ENCODE data around the gene DENND1A. TPM values are rescaled to one million over a fixed set of nuclear protein-coding genes. Genes with fewer than 3 reads are reported as not detected.

Gene DENND1A
- total and polyA plus RNA-seq, 2 experiments from 2014 or later = 13.1 to 28.7 TPM

DNA sequence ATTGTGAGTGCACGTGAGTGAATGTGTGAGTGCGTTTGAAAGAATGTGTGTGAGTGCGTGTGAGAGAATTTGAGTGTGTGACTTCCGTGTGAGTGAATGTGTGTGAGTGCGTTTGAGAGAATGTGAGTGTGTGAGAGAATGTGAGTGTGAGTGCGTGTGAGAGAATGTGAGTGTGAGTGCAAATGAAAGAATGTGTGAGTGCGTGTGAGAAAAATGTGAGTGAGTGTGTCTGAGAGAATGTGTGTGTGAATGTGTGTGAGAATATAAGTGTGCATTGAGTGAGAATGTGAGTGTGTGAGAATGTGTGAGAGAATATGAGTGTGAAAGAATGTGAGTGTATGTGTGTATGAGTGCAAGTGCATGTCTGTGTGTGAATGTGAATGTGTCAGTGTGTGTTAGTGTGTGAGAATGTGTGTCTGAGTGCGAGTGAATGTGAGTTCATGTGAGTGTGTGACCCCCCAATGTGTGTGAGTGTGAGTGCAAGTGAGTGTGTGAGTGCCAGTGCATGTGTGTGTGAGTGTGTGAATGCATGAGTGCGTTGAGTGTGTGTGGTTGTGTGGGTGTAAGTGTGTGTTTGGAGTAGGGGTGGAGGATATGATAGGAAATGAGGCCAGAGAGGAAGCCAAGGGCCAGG, 43.8 kb upstream of the DENND1A start:
- DNase-seq (ENCODE audit: low spot score) (no peak), ATAC-seq (no peak)
- Histone ChIP-seq H3F3A (replicated peaks; ENCODE audit: low read depth) (peaks cover 22% of the 10 kb centered on the region), H3K4me2 (no peak overlapping the region), H3K4me3 (no peak overlapping the region), H3K27me3 (ENCODE audit: insufficient read depth) (no peaks in the 10 kb centered on the region), H3K36me3 (ENCODE audit: insufficient read depth) (peaks cover 3% of the 10 kb centered on the region; the same call in 1 of the 2 replicates), H4K20me1 (replicated peaks; ENCODE audit: insufficient read depth) (no peaks in the 10 kb centered on the region), H3K27ac (ENCODE audit: low read depth) (no peak overlapping the region), H2AFZ (no peak overlapping the region), H3K4me1 (ENCODE audit: insufficient read depth) (no peaks in the 10 kb centered on the region), H3K79me2 (replicated peaks; ENCODE audit: insufficient read depth) (no peaks in the 10 kb centered on the region), H3K9me2 (ENCODE audit: insufficient read depth) (peaks cover 13% of the 10 kb centered on the region)
- Mint-ChIP-seq H3K27ac (no peak overlapping the region), H3K36me3 (ENCODE audit: low read depth) (no peaks in the 10 kb centered on the region), H3K9me3 (no peaks in the 10 kb centered on the region), H3K4me1 (no peaks in the 10 kb centered on the region), H3K4me3 (no peak overlapping the region), H3K27me3 (ENCODE audit: insufficient read depth, low read depth, poor library complexity) (no peaks in the 10 kb centered on the region)
- TF ChIP-seq, protein P1, sequence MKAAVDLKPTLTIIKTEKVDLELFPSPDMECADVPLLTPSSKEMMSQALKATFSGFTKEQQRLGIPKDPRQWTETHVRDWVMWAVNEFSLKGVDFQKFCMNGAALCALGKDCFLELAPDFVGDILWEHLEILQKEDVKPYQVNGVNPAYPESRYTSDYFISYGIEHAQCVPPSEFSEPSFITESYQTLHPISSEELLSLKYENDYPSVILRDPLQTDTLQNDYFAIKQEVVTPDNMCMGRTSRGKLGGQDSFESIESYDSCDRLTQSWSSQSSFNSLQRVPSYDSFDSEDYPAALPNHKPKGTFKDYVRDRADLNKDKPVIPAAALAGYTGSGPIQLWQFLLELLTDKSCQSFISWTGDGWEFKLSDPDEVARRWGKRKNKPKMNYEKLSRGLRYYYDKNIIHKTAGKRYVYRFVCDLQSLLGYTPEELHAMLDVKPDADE (IDR thresholded peaks at IDR 0.05) = no peak
- TF ChIP-seq EZH2phosphoT487 (IDR thresholded peaks at IDR 0.05; ENCODE audit: unreplicated experiment) (no peak), EZH2 (IDR thresholded peaks at IDR 0.05; ENCODE audit: low read depth, unreplicated experiment) (no peak), CREB1 (CRISPR knock-in tag; IDR thresholded peaks at IDR 0.05; ENCODE audit: low read depth) (no peak), ZNF331 (CRISPR knock-in tag; IDR thresholded peaks at IDR 0.05; ENCODE audit: low read depth) (no peak), POLR2AphosphoS5 (IDR thresholded peaks at IDR 0.05; ENCODE audit: low read depth) (no peak), ZNF114 (CRISPR knock-in tag; IDR thresholded peaks at IDR 0.05) (no peak), NANOG (IDR thresholded peaks at IDR 0.05; ENCODE audit: borderline replicate concordance) (no peak), JUNB (IDR thresholded peaks at IDR 0.05; ENCODE audit: unreplicated experiment) (no peak), STAT1 (IDR thresholded peaks at IDR 0.05; ENCODE audit: unreplicated experiment) (no peak)
- TF ChIP-seq, protein P2, sequence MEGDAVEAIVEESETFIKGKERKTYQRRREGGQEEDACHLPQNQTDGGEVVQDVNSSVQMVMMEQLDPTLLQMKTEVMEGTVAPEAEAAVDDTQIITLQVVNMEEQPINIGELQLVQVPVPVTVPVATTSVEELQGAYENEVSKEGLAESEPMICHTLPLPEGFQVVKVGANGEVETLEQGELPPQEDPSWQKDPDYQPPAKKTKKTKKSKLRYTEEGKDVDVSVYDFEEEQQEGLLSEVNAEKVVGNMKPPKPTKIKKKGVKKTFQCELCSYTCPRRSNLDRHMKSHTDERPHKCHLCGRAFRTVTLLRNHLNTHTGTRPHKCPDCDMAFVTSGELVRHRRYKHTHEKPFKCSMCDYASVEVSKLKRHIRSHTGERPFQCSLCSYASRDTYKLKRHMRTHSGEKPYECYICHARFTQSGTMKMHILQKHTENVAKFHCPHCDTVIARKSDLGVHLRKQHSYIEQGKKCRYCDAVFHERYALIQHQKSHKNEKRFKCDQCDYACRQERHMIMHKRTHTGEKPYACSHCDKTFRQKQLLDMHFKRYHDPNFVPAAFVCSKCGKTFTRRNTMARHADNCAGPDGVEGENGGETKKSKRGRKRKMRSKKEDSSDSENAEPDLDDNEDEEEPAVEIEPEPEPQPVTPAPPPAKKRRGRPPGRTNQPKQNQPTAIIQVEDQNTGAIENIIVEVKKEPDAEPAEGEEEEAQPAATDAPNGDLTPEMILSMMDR (conservative IDR thresholded peaks at IDR 0.05; ENCODE audit: low read depth in 2 of 2) = no peak
- TF ChIP-seq, protein P3, sequence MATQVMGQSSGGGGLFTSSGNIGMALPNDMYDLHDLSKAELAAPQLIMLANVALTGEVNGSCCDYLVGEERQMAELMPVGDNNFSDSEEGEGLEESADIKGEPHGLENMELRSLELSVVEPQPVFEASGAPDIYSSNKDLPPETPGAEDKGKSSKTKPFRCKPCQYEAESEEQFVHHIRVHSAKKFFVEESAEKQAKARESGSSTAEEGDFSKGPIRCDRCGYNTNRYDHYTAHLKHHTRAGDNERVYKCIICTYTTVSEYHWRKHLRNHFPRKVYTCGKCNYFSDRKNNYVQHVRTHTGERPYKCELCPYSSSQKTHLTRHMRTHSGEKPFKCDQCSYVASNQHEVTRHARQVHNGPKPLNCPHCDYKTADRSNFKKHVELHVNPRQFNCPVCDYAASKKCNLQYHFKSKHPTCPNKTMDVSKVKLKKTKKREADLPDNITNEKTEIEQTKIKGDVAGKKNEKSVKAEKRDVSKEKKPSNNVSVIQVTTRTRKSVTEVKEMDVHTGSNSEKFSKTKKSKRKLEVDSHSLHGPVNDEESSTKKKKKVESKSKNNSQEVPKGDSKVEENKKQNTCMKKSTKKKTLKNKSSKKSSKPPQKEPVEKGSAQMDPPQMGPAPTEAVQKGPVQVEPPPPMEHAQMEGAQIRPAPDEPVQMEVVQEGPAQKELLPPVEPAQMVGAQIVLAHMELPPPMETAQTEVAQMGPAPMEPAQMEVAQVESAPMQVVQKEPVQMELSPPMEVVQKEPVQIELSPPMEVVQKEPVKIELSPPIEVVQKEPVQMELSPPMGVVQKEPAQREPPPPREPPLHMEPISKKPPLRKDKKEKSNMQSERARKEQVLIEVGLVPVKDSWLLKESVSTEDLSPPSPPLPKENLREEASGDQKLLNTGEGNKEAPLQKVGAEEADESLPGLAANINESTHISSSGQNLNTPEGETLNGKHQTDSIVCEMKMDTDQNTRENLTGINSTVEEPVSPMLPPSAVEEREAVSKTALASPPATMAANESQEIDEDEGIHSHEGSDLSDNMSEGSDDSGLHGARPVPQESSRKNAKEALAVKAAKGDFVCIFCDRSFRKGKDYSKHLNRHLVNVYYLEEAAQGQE (IDR thresholded peaks at IDR 0.05; ENCODE audit: unreplicated experiment) = no peak
- TF ChIP-seq, protein P4, sequence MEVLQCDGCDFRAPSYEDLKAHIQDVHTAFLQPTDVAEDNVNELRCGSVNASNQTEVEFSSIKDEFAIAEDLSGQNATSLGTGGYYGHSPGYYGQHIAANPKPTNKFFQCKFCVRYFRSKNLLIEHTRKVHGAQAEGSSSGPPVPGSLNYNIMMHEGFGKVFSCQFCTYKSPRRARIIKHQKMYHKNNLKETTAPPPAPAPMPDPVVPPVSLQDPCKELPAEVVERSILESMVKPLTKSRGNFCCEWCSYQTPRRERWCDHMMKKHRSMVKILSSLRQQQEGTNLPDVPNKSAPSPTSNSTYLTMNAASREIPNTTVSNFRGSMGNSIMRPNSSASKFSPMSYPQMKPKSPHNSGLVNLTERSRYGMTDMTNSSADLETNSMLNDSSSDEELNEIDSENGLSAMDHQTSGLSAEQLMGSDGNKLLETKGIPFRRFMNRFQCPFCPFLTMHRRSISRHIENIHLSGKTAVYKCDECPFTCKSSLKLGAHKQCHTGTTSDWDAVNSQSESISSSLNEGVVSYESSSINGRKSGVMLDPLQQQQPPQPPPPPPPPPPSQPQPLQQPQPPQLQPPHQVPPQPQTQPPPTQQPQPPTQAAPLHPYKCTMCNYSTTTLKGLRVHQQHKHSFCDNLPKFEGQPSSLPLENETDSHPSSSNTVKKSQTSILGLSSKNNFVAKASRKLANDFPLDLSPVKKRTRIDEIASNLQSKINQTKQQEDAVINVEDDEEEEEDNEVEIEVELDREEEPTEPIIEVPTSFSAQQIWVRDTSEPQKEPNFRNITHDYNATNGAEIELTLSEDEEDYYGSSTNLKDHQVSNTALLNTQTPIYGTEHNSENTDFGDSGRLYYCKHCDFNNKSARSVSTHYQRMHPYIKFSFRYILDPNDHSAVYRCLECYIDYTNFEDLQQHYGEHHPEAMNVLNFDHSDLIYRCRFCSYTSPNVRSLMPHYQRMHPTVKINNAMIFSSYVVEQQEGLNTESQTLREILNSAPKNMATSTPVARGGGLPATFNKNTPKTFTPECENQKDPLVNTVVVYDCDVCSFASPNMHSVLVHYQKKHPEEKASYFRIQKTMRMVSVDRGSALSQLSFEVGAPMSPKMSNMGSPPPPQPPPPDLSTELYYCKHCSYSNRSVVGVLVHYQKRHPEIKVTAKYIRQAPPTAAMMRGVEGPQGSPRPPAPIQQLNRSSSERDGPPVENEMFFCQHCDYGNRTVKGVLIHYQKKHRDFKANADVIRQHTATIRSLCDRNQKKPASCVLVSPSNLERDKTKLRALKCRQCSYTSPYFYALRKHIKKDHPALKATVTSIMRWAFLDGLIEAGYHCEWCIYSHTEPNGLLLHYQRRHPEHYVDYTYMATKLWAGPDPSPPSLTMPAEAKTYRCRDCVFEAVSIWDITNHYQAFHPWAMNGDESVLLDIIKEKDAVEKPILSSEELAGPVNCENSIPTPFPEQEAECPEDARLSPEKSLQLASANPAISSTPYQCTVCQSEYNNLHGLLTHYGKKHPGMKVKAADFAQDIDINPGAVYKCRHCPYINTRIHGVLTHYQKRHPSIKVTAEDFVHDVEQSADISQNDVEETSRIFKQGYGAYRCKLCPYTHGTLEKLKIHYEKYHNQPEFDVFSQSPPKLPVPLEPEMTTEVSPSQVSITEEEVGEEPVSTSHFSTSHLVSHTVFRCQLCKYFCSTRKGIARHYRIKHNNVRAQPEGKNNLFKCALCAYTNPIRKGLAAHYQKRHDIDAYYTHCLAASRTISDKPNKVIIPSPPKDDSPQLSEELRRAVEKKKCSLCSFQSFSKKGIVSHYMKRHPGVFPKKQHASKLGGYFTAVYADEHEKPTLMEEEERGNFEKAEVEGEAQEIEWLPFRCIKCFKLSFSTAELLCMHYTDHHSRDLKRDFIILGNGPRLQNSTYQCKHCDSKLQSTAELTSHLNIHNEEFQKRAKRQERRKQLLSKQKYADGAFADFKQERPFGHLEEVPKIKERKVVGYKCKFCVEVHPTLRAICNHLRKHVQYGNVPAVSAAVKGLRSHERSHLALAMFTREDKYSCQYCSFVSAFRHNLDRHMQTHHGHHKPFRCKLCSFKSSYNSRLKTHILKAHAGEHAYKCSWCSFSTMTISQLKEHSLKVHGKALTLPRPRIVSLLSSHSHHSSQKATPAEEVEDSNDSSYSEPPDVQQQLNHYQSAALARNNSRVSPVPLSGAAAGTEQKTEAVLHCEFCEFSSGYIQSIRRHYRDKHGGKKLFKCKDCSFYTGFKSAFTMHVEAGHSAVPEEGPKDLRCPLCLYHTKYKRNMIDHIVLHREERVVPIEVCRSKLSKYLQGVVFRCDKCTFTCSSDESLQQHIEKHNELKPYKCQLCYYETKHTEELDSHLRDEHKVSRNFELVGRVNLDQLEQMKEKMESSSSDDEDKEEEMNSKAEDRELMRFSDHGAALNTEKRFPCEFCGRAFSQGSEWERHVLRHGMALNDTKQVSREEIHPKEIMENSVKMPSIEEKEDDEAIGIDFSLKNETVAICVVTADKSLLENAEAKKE (CRISPR knock-in tag; IDR thresholded peaks at IDR 0.05) = no peak
